Measurements from ENCODE around the gene FCHSD2. TPM values are rescaled to one million over a fixed set of nuclear protein-coding genes. Genes with fewer than 3 reads are reported as not detected.

The FCHSD2 gene
- total RNA-seq, 1 donor from 2014 or later: 43.4 TPM

GRCh38 chr11:72825661-72826060 lies 316.5 kb downstream of the FCHSD2 start:
- intact Hi-C loops (cut with micrococcal nuclease): no loop called here
- H3K9me3 ChIP-seq (replicated peaks): no peaks in the 10 kb centered on the region
- peaks cover 35% of the 10 kb centered on the region for H3K4me1 ChIP-seq
- no peak overlapping the region for H3K27ac ChIP-seq (replicated peaks)
- no peak for TF ChIP-seq CTCF (IDR thresholded peaks at IDR 0.05; ENCODE audit: borderline replicate concordance)
- H3K4me3 ChIP-seq: no peak overlapping the region
- no peaks in the 10 kb centered on the region for H3K27me3 ChIP-seq (ENCODE audit: low read depth)
- peaks cover 1% of the 10 kb centered on the region for H3K36me3 ChIP-seq
- DNase-seq: no peak

- intact Hi-C loops (cut with micrococcal nuclease): no loop called here
- Histone ChIP-seq H3K9me3 (replicated peaks) (no peaks in the 10 kb centered on the region), H3K4me3 (no peak overlapping the region), H3K4me1 (peaks cover 38% of the 10 kb centered on the region), H3K27ac (replicated peaks) (peak overlapping the region; percentile 6), H3K27me3 (ENCODE audit: low read depth) (no peaks in the 10 kb centered on the region), H3K36me3 (peaks cover 5% of the 10 kb centered on the region)
- no peak for TF ChIP-seq CTCF (IDR thresholded peaks at IDR 0.05; ENCODE audit: borderline replicate concordance)
- DNase-seq: no peak
Measured at GRCh38 chr11:72824811-72825505, 317.2 kb downstream of the FCHSD2 start.

GRCh38 chr11:72824020-72824419 lies 318.1 kb downstream of the FCHSD2 start:
- TF ChIP-seq CTCF (IDR thresholded peaks at IDR 0.05; ENCODE audit: borderline replicate concordance): no peak
- peaks cover 38% of the 10 kb centered on the region for H3K4me1 ChIP-seq
- DNase-seq: no peak
- H3K9me3 ChIP-seq (replicated peaks): no peaks in the 10 kb centered on the region
- intact Hi-C loops (cut with micrococcal nuclease): no loop called here
- H3K36me3 ChIP-seq: peaks cover 12% of the 10 kb centered on the region
- H3K27ac ChIP-seq (replicated peaks): no peak overlapping the region
- no peaks in the 10 kb centered on the region for H3K27me3 ChIP-seq (ENCODE audit: low read depth)
- no peak overlapping the region for H3K4me3 ChIP-seq

- intact Hi-C loops (cut with micrococcal nuclease): no loop called here
- DNase-seq: no peak
- H3K4me3 ChIP-seq: no peak overlapping the region
- H3K27ac ChIP-seq (replicated peaks): peak overlapping the region; percentile 84
- peaks cover 35% of the 10 kb centered on the region for H3K4me1 ChIP-seq
- H3K36me3 ChIP-seq: peaks cover 19% of the 10 kb centered on the region
- TF ChIP-seq CTCF (IDR thresholded peaks at IDR 0.05; ENCODE audit: borderline replicate concordance): no peak
- H3K9me3 ChIP-seq (replicated peaks): no peaks in the 10 kb centered on the region
- H3K27me3 ChIP-seq (ENCODE audit: low read depth): no peaks in the 10 kb centered on the region
Measured at GRCh38 chr11:72823105-72823804, 318.9 kb downstream of the FCHSD2 start.

- peak; percentile 88 for DNase-seq
- peak; percentile 47 for TF ChIP-seq CTCF (IDR thresholded peaks at IDR 0.05; ENCODE audit: borderline replicate concordance)
- Histone ChIP-seq H3K27me3 (ENCODE audit: low read depth) (no peaks in the 10 kb centered on the region), H3K27ac (replicated peaks) (peak overlapping the region; percentile 84), H3K4me3 (peak overlapping the region; percentile 74), H3K9me3 (replicated peaks) (no peaks in the 10 kb centered on the region), H3K36me3 (peaks cover 30% of the 10 kb centered on the region), H3K4me1 (peaks cover 25% of the 10 kb centered on the region)
- intact Hi-C loops (cut with micrococcal nuclease): no loop called here
Measured at GRCh38 chr11:72821920-72822799, 320.0 kb downstream of the FCHSD2 start.

All from left ventricle myocardium inferior (tissue), 1 donor.